ENCODE measurements around the gene WWOX.

WWOX gene

DNA sequence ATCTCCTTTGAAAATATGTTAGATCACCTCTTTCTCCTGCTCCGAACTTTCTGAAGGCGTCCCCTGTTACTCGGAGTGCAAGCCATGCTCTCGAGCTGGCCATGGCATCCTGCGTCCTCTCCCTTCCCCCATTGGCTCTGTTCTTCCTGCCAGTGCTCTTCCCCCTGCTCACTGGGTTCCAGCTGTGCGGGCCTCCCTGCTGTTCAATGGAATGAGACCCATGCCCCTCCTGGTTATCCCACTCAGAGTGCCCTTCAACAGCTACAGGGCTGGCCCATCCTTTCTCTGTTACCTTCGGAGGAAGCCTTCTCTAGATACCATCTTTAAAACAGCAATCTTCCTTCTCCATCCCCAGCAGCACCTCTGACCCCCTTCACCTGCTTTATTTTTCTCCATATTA, 996.8 kb downstream of the WWOX start:
- DNase-seq (ENCODE audit: insufficient read length, low spot score) (no peak), FAIRE-seq (no peak)
- TF ChIP-seq, protein P1, sequence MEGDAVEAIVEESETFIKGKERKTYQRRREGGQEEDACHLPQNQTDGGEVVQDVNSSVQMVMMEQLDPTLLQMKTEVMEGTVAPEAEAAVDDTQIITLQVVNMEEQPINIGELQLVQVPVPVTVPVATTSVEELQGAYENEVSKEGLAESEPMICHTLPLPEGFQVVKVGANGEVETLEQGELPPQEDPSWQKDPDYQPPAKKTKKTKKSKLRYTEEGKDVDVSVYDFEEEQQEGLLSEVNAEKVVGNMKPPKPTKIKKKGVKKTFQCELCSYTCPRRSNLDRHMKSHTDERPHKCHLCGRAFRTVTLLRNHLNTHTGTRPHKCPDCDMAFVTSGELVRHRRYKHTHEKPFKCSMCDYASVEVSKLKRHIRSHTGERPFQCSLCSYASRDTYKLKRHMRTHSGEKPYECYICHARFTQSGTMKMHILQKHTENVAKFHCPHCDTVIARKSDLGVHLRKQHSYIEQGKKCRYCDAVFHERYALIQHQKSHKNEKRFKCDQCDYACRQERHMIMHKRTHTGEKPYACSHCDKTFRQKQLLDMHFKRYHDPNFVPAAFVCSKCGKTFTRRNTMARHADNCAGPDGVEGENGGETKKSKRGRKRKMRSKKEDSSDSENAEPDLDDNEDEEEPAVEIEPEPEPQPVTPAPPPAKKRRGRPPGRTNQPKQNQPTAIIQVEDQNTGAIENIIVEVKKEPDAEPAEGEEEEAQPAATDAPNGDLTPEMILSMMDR (IDR thresholded peaks at IDR 0.05; ENCODE audit: insufficient read depth, missing control alignments): no peak

- TF ChIP-seq, protein P1 (IDR thresholded peaks at IDR 0.05; ENCODE audit: insufficient read depth, missing control alignments): no peak
- FAIRE-seq (no peak), DNase-seq (ENCODE audit: insufficient read length, low spot score) (no peak)
These were observed 997.7 kb downstream of the WWOX start for GRCh38 chr16:79097166-79097565.

- TF ChIP-seq, protein P1 (IDR thresholded peaks at IDR 0.05; ENCODE audit: insufficient read depth, missing control alignments): no peak
- DNase-seq (ENCODE audit: insufficient read length, low spot score) (no peak), FAIRE-seq (no peak)
These were observed 998.3 kb downstream of the WWOX start for GRCh38 chr16:79097771-79098170.

GRCh38 chr16:79098907-79099306, 999.5 kb downstream of the WWOX start:
- TF ChIP-seq, protein P1 (IDR thresholded peaks at IDR 0.05; ENCODE audit: insufficient read depth, missing control alignments): no peak
- no peak for FAIRE-seq

DNA sequence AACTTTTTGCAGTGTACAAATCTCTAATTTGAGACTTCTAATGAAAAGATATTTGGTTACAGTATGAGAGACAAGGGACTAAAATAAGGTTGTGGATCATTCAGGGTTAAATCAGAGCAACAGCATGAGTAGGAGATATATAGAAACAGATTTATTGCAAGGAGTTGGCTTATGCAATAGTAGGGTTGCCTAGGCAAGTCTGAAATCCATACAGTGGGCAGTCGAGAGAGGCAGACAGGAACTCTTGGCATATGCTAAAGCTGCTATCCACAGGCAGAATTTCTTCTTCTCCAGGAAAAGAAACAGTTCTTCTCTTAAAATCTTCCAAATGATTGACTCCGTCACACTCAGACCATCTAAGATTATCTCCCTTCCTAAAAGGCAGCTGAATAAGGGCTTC, 1000.3 kb downstream of the WWOX start:
- TF ChIP-seq, protein P1 (IDR thresholded peaks at IDR 0.05; ENCODE audit: insufficient read depth, missing control alignments): no peak
- DNase-seq (ENCODE audit: insufficient read length, low spot score) (no peak), FAIRE-seq (no peak)

More at GRCh38 chr16:79098907-79099306, 999.5 kb downstream of the WWOX start:
- DNase-seq (ENCODE audit: insufficient read length, low spot score): no peak

- TF ChIP-seq, protein P1 (IDR thresholded peaks at IDR 0.05; ENCODE audit: insufficient read depth, missing control alignments): no peak
- FAIRE-seq (no peak), DNase-seq (ENCODE audit: insufficient read length, low spot score) (no peak)
These were observed 1001.0 kb downstream of the WWOX start for GRCh38 chr16:79100447-79100846.

DNA sequence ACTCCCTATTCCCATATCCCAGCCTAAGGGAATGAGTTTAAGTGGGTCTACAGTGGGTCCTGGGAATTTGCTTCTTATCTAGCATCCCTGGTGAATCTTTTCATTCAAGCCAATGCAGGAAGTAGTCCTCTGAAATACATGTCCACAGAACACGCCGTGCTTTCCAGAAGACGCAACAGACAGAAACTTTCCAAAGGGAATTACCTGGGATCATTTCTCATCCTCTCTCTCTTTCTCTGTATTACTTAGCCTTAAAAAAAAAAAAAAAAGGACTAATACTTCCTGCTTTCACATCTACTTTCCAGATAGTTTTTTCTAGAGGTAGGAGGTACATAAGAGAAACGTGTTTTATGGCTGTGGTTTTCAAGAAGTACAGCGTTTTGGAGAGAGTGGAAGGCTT, 1002.0 kb downstream of the WWOX start:
- DNase-seq (ENCODE audit: insufficient read length, low spot score) (no peak), FAIRE-seq (no peak)
- TF ChIP-seq, protein P1 (IDR thresholded peaks at IDR 0.05; ENCODE audit: insufficient read depth, missing control alignments): no peak
